ENCODE data around the gene TAP1. TPM values are rescaled to one million over a fixed set of nuclear protein-coding genes. Genes with fewer than 3 reads are reported as not detected.
"Not testable (repeated sequence)": the region's sequence is repeated elsewhere in the genome, so short reads cannot be mapped to it uniquely, and the experiment has no call there.

The TAP1 gene
- total RNA-seq, 4 donors from 2014 or later = 30.5 to 128 (median 55.6) TPM

GRCh38 chr6:32876603-32877002 is 23.1 kb upstream of the TAP1 start:
- no peak for ATAC-seq (ENCODE audit: low FRiP score)
- no peak for DNase-seq (ENCODE audit: low spot score)
- TF ChIP-seq CTCF (IDR thresholded peaks at IDR 0.05) = no peak

- DNase-seq (ENCODE audit: low spot score); ATAC-seq (ENCODE audit: low FRiP score): not testable (repeated sequence)
These were observed 20.4 kb upstream of the TAP1 start for GRCh38 chr6:32873947-32874346.

GRCh38 chr6:32868257-32868788 is 14.8 kb upstream of the TAP1 start:
- DNase-seq (ENCODE audit: low spot score) (peak; percentile 90), ATAC-seq (ENCODE audit: low FRiP score) (peak; percentile 51)
- peak in 2 of 3 donors; percentile 60 to 94 for TF ChIP-seq CTCF (IDR thresholded peaks at IDR 0.05)

GRCh38 chr6:32867554-32868256 is 14.2 kb upstream of the TAP1 start:
- DNase-seq (ENCODE audit: low spot score) = no peak
- ATAC-seq (ENCODE audit: low FRiP score) = no peak
- no peak for TF ChIP-seq CTCF (IDR thresholded peaks at IDR 0.05)

- DNase-seq (ENCODE audit: low spot score) (no peak), ATAC-seq (ENCODE audit: low FRiP score) (no peak)
- TF ChIP-seq CTCF (IDR thresholded peaks at IDR 0.05) = no peak
These were observed 13.5 kb upstream of the TAP1 start for GRCh38 chr6:32867022-32867477.

GRCh38 chr6:32865724-32866443 is 12.4 kb upstream of the TAP1 start:
- no peak for ATAC-seq (ENCODE audit: low FRiP score)
- no peak for TF ChIP-seq CTCF (IDR thresholded peaks at IDR 0.05)
- no peak for DNase-seq (ENCODE audit: low spot score)

- DNase-seq (ENCODE audit: low spot score) (no peak), ATAC-seq (ENCODE audit: low FRiP score) (no peak)
- TF ChIP-seq CTCF (IDR thresholded peaks at IDR 0.05) = no peak
These were observed 9.2 kb upstream of the TAP1 start for GRCh38 chr6:32862725-32863124.
